Tongue (tissue), 2 donors: ENCODE results near the gene ZBTB9. TPM values are rescaled to one million over a fixed set of nuclear protein-coding genes. Genes with fewer than 3 reads are reported as not detected.

ENCODE experiments used
- DNase-seq: peaks from one replicate; pipeline ENCODE4 v3.0.0-alpha.2; 2015
- total RNA-seq: library from RNA; depleted of rRNA; stranded (reverse); fragments of >200 nt; gene quantifications from one replicate; pipeline ENCODE4 v1.2.3, GENCODE V29; 2014

The ZBTB9 gene
- total RNA-seq, 1 donor from 2014 or later: 5.4 TPM

GRCh38 chr6:33433544-33434191, 20.7 kb upstream of the ZBTB9 start:
- DNase-seq: peak; percentile 82

GRCh38 chr6:33434961-33435360, 19.4 kb upstream of the ZBTB9 start:
- DNase-seq: no peak

DNA sequence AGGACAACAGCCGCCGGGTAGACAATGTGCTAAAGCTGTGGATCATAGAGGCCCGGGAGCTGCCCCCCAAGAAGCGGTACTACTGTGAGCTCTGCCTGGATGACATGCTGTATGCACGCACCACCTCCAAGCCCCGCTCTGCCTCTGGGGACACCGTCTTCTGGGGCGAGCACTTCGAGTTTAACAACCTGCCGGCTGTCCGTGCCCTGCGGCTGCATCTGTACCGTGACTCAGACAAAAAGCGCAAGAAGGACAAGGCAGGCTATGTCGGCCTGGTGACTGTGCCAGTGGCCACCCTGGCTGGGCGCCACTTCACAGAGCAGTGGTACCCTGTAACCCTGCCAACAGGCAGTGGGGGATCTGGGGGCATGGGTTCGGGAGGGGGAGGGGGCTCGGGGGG, 16.7 kb upstream of the ZBTB9 start:
- DNase-seq: no peak

DNA sequence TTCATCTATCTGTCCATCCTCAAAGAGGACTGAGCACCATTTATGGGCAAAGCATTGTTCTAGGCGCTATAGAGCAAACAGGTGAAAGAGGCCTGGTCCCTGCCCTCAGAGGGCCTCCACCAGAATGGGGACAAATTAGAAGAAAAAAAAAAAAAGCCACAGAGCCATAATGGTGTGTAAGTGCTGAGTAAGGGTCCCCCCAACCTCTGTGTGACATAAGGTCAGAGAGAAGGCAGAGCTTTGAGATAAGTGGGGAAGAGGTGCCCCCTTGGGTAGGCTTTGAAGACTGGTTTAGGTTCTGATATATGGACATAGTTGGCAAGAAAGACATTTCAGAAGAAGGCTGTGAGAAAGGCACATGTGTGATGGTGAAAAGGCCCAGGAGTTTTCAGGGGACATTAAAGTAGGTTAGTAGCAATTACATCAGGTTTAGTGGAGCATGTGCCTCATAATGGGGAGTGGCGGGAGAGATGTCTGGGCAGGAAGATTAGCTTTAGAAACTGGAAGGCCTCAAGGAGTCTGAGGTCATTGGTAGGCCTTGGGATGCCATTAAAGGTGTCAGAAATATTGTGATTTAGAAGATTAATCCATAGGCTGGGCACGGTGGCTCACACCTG, 15.3 kb upstream of the ZBTB9 start:
- no peak for DNase-seq

DNA sequence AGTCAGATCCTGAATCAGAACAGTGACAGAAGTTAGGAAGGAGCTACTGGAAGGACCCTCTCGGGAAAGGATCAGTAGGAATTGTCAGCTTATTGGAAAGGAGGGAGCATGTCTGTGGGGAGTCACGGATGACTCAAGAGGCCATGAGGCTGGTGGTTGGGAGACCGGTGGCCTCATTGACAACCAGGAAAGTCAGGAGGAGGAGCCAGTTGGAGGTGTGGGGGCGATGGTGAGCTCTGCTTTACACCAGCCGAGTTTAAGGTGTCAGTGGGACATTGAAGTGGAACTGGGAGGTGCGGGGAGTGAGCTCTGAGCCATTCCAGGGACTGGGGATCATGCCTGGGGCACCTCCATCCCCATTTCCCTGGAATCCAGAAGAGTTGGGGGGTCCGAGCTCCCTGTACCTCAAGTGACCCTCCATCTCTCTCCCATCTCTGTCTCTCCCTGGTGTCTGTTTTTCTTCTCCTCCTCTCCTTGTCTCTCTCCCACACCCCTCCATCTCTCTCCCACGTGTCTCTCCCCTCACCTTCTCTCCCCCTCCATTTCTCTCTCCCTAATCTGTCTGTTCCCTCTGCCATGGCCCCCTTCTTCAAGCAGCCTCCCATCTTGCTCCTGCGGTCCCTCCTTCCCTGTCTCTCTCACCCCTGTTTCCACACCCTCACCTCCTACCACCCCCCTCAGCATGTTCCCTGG, 14.3 kb upstream of the ZBTB9 start:
- DNase-seq: no peak

DNA sequence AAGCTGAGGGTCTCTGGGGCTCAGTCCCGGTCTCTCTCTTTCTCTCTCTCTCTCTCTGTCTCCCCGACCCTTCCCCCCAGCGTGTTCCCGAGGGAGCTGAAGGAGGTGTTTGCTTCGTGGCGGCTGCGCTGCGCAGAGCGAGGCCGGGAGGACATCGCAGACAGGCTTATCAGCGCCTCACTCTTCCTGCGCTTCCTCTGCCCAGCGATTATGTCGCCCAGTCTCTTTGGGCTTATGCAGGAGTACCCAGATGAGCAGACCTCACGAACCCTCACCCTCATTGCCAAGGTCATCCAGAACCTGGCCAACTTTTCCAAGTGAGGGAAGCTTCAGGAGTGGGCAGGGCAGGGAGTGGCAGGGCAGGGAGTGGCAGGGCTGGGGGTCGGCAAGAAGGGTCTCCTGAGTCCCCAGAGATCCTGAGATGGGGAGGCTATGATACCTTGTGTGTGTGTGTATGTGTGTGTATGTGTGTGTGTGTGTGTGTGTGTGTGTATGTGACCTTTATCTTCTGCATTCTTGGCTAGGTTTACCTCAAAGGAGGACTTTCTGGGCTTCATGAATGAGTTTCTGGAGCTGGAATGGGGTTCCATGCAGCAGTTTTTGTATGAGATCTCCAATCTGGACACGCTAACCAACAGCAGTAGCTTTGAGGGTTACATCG, 13.6 kb upstream of the ZBTB9 start:
- DNase-seq: no peak

DNA sequence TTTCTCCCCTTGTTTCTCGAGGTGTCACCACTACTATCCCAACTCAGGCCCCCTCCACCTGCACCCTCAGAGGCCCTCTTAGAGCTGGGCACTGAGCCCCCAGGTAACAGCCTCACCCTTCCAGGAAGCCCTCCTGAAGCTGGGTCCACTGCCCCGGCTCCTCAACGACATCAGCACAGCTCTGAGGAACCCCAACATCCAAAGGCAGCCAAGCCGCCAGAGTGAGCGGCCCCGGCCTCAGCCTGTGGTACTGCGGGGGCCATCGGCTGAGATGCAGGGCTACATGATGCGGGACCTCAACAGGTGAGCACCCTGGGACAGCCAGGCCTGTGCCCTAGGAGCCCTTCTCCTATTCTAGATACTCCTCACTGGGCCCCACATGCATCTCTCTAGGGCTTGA, 12.9 kb upstream of the ZBTB9 start:
- DNase-seq: no peak

GRCh38 chr6:33442283-33442682, 12.1 kb upstream of the ZBTB9 start:
- no peak for DNase-seq

DNA sequence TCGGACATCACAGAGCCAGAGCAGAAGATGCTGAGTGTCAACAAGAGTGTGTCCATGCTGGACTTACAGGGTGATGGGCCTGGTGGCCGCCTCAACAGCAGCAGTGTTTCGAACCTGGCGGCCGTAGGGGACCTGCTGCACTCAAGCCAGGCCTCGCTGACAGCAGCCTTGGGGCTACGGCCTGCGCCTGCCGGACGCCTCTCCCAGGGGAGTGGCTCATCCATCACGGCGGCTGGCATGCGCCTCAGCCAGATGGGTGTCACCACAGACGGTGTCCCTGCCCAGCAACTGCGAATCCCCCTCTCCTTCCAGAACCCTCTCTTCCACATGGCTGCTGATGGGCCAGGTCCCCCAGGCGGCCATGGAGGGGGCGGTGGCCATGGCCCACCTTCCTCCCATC, 11.4 kb upstream of the ZBTB9 start:
- no peak for DNase-seq

DNA sequence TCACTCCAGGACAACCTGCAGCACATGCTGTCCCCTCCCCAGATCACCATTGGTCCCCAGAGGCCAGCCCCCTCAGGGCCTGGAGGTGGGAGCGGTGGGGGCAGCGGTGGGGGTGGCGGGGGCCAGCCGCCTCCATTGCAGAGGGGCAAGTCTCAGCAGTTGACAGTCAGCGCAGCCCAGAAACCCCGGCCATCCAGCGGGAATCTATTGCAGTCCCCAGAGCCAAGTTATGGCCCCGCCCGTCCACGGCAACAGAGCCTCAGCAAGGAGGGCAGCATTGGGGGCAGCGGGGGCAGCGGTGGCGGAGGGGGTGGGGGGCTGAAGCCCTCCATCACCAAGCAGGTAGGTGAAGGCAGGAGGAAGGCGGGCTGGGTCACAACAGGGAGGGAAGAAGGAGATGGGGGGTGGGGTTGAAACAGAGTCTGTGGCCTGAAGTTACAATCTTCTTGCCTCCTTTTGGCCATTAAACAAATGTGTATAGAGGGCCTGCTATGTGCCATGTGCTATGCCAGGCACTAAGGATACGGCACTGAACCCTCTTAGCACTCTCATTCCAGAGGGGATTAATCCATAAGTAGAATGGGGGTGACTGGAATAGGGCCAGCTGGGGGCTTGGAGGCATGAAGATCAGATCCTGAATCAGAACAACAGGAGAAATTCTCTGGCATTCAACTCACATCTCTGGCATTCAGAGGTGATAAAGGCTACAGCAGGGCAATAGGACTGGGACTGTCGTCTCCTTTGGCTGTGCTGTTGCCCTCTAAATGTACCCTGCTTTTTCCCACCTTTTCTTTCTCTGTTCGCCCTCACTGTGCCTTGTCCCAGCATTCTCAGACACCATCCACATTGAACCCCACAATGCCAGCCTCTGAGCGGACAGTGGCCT, 10.5 kb upstream of the ZBTB9 start:
- no peak for DNase-seq

DNA sequence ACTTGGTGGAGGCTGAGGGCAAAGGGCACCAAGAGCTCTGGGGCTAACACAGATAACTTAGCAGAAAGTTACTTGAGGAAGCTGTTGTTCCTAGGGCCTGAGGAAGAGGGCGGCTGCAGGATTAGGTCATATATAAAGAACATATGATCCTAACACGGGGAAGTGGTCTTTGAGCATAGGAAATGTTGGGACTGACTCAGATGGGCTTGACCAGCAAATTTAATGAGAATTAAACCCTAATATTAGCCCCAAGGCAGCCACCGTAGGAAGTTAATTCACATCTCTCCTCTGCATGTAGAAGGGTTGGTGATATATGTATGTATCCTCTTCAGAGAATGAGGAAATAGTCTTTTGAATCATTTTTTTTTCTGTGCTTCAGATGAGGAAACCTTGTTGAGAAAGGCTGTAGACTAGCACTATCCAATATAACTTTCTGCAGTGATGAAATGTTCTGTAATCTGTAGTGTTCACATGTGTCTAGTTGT, 9.2 kb upstream of the ZBTB9 start:
- no peak for DNase-seq

GRCh38 chr6:33446356-33446755, 8.0 kb upstream of the ZBTB9 start:
- DNase-seq: no peak

- no peak for DNase-seq
Measured at GRCh38 chr6:33450434-33450833, 3.9 kb upstream of the ZBTB9 start.

- no peak for DNase-seq
Measured at GRCh38 chr6:33451606-33452005, 2.8 kb upstream of the ZBTB9 start.

DNA sequence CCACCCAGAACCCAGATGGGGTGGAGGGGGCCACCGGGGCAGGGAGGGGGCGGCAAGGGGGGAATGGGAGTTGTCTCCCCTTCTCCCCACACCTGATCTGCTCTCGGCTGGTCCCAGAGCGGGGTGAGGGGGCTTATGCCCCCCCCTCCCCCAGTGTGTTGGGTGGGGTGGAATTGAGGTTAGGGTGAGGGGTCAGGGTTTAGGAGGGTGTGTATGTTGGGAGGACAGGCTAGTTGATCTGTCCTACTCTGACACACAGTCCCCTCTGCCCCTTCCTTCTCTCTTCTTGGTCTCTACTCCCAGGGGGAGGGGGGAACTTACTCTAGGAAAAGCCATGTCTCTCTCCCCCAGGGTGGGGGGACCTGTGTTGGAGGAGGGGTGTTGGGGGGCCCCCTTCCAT, 1.9 kb upstream of the ZBTB9 start:
- no peak for DNase-seq

DNA sequence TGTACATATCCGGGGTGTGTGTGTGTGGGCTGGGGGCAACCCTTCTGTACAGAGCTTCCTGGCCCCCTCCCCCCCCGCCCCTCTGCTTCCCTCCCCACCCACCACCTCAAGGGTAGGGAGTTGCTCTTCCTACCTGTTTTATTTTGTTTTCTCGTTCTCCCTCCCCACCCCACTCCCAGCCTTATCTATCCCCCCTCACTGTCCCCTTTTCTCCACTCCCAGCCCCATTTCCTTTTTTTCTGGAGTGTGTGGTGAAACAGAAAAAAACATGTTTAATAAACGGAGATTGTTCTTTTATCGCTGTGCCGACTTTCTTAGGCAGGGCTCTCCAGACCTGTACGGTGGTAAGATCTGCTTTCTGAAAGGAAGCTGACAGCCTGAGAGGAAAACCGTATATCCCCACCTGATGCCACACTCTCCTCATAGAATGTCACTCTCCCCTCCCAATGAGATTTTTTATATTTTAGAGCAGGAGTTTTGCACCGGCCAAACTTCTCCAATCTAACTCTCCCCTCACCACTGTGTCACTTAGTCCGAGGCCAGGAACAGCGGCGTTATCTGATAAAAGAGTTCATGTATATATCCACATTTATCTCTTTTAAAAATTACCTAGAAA, 875 bp upstream of the ZBTB9 start:
- no peak for DNase-seq

- DNase-seq: no peak
Measured at GRCh38 chr6:33455051-33455450, 675 bp downstream of the ZBTB9 start.

GRCh38 chr6:33456156-33456555, 1.8 kb downstream of the ZBTB9 start:
- no peak for DNase-seq

- no peak for DNase-seq
Measured at GRCh38 chr6:33458676-33459075, 4.3 kb downstream of the ZBTB9 start.

- DNase-seq: no peak
Measured at GRCh38 chr6:33459226-33459625, 4.8 kb downstream of the ZBTB9 start.

DNA sequence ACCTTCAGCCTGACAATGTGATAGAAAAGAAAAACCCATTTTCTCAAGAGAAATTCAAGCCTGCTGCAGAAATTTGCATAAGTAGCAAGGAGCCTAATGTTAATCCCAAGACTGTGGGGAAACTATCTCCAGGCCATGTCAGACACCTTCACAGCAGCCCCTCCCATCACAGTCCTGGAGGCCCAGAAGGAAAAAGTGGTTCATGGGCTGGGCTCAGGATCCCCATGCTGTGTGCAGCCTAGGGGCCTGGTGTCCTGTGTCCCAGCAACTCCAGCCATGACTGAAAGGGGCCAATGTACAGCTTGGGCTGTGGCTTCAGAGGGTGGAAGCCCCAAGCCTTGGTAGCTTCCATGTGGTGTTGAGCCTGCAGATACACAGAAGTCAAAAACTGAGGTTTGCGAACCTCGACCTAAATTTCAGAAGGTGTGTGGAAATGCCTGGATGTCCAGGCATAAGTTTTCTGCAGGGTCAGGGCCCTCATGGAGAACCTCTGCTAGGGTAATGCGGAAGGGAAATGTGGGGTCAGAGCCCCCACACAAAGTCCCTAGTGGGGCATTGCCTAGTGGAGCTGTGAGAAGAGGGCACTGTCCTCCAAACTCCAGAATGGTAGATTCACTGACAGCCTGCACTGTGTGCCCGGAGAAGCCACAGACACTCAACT, 11.8 kb downstream of the ZBTB9 start:
- no peak for DNase-seq
